ENCODE data around the gene IRX2. TPM values are rescaled to one million over a fixed set of nuclear protein-coding genes. Genes with fewer than 3 reads are reported as not detected.

The IRX2 gene
- total and polyA plus RNA-seq, 2 of the 8 experiments (the other 6 are each of a cell fraction or from before 2014, with no cell fraction given): 23.4 to 40.4 TPM

- H3K79me1 ChIP-seq (ENCODE audit: low read depth, low read length): no peaks in the 10 kb centered on the region
- H3K36me3 ChIP-seq (ENCODE audit: control insufficient read depth in 2 of 4, insufficient read depth in 4 of 4, low read length in 3 of 4): no peaks in the 10 kb centered on the region; a peak in 1 of 8 replicates
- H2BK20ac ChIP-seq (ENCODE audit: low read length): no peak overlapping the region
- H3K4ac ChIP-seq (replicated peaks; ENCODE audit: insufficient read length, low read depth, low read length): no peak overlapping the region
- ChIA-PET CTCF (ENCODE audit: partially characterized antibody) (interaction anchor here (1.9 to 3.3 kb wide), 3 partner anchors 50 to 95 kb away, joined by 4 to 17 read pairs (median 5); no protein-coding TSS in a partner anchor), POLR2A (ENCODE audit: partially characterized antibody) (interaction anchor here (1.9 kb wide), 1 partner anchor 16 kb away, joined by 6 read pairs; no protein-coding TSS in a partner anchor)
- H2BK120ac ChIP-seq (replicated peaks; ENCODE audit: low read depth, low read length): no peak overlapping the region
- peak in 1 of 2 experiments; percentile 62 for DNase-seq (ENCODE audit: low read depth in 1 of 2, low spot score in 2 of 2)
- no peak for FAIRE-seq
- H3K14ac ChIP-seq (ENCODE audit: insufficient read length): no peak overlapping the region
- no peak overlapping the region for H4K91ac ChIP-seq (replicated peaks; ENCODE audit: insufficient read length, low read length)
- H3K4me3 ChIP-seq (ENCODE audit: extremely low read depth in 1 of 4, insufficient read depth in 2 of 4, low read depth in 3 of 4, low read length in 4 of 4): peak overlapping the region; percentile 42 to 86 (median 76)
- H4K8ac ChIP-seq (ENCODE audit: extremely low read depth, insufficient read depth, low read length): no peak overlapping the region
- no peak overlapping the region for H2BK5ac ChIP-seq (ENCODE audit: low read depth, low read length)
- H3K9ac ChIP-seq (replicated peaks in 1 of 4; ENCODE audit: extremely low read depth in 1 of 4, low read depth in 3 of 4, low read length in 3 of 4): peak overlapping the region in 1 of 4 experiments; percentile 12; a peak in 2 of 7 replicates
- no peak overlapping the region for H2AFZ ChIP-seq (ENCODE audit: low read length)
- H4K5ac ChIP-seq (ENCODE audit: insufficient read length, low read depth, low read length): no peak overlapping the region
- 2% methylated on average over 53 of the region's 63 CpGs; no CpG with 5 or more reads in 1 of the 2 experiments for WGBS, 2 experiments (ENCODE audit: extremely low coverage in 1 of 2, insufficient coverage in 1 of 2, insufficient read length in 1 of 2, insufficient replicate concordance in 2 of 2, low coverage in 1 of 2, low lambda C conversion rate in 2 of 2, missing lambda C conversion rate in 1 of 2)
- no peak overlapping the region for H3K23ac ChIP-seq (ENCODE audit: insufficient read length)
- H3K18ac ChIP-seq (ENCODE audit: extremely low read depth, low read length): peak overlapping the region; percentile 90; the same call in 1 of the 2 replicates
- H3K9me3 ChIP-seq (ENCODE audit: insufficient read depth in 2 of 2, low read depth in 1 of 2, low read length in 1 of 2): peaks cover 5 to 10% of the 10 kb centered on the region in 2 experiments; a peak in 2 of 4 replicates
- H3K23me2 ChIP-seq (ENCODE audit: low read depth, low read length): peaks cover 33% of the 10 kb centered on the region; the same call in 1 of the 2 replicates
- H3K79me2 ChIP-seq (ENCODE audit: control insufficient read depth in 1 of 2, insufficient read depth in 2 of 2, low read length in 2 of 2): peaks cover 0 to 15% of the 10 kb centered on the region in 2 experiments; a peak in 1 of 4 replicates
- H3K27ac ChIP-seq (ENCODE audit: low read depth, low read length): no peak overlapping the region
- no peak overlapping the region for H2AK5ac ChIP-seq (ENCODE audit: low read depth, low read length)
- H3K4me1 ChIP-seq (replicated peaks in 1 of 4; ENCODE audit: control insufficient read depth in 3 of 4, insufficient read depth in 4 of 4, low read length in 3 of 4): peaks cover 0 to 23% (median 11%) of the 10 kb centered on the region in 4 experiments; a peak in 6 of 7 replicates
- no peak overlapping the region for H3K56ac ChIP-seq (replicated peaks; ENCODE audit: insufficient read length, low read depth, low read length)
- H3K27me3 ChIP-seq (replicated peaks in 1 of 4; ENCODE audit: control insufficient read depth in 3 of 4, extremely low read depth in 1 of 4, insufficient read depth in 3 of 4, low read length in 3 of 4): peaks cover 12 to 58% (median 38%) of the 10 kb centered on the region in 4 experiments
- H2BK12ac ChIP-seq (ENCODE audit: low read depth, low read length): 0 out of 2 replicates have a peak overlapping the region, but pooled peaks have one; percentile 44
- H4K20me1 ChIP-seq (replicated peaks in 1 of 2; ENCODE audit: control insufficient read depth in 1 of 2, insufficient read depth in 2 of 2, low read length in 2 of 2): peaks cover 4 to 7% of the 10 kb centered on the region in 2 experiments
- no peak overlapping the region for H2BK15ac ChIP-seq (ENCODE audit: low read length)
- peak overlapping the region; percentile 93 to 96 for H3K4me2 ChIP-seq (ENCODE audit: insufficient read depth in 1 of 2, low read depth in 2 of 2, low read length in 2 of 2)
- TF ChIP-seq SIRT6 (IDR thresholded peaks at IDR 0.05; ENCODE audit: low read length) (no peak), RFX5 (IDR thresholded peaks at IDR 0.05; ENCODE audit: borderline replicate concordance, low read depth, low read length) (no peak), JUND (IDR thresholded peaks at IDR 0.05; ENCODE audit: low read length) (no peak), PHF8 (conservative IDR thresholded peaks at IDR 0.05; ENCODE audit: low read depth, low read length) (no peak), CBX5 (IDR thresholded peaks at IDR 0.05; ENCODE audit: low read depth, low read length) (no peak), BACH1 (IDR thresholded peaks at IDR 0.05; ENCODE audit: low read length) (peak; percentile 24; the same call in 1 of the 2 replicates), KDM4A (IDR thresholded peaks at IDR 0.05; ENCODE audit: low read depth, low read length, severe bottlenecking) (no peak)
Observed at GRCh38 chr5:2755076-2755680, 3.7 kb upstream of the IRX2 start.
